Sigmoid colon (tissue), 4 donors: Measurements from ENCODE around the gene SAT1.

Source experiments
- CTCF ChIP-seq, 4 experiments: fragments of 450-650 bp in 3 of 4; fragments of 200-600 bp in 1 of 4; IDR thresholded peaks; one replicate each; pipeline ENCODE4 v1.5.1; 2016 to 2019; ENCODE audit warnings: antibody characterized with exemption in 4 of 4, mild to moderate bottlenecking in 3 of 4, moderate library complexity in 2 of 4
- EP300 ChIP-seq, 4 donors: sonication (generic); formaldehyde crosslinking; IDR thresholded peaks; one replicate each; pipeline ENCODE4 v1.6.1; 2017; ENCODE audit warnings: antibody characterized with exemption in 4 of 4
- POLR2A ChIP-seq, 2 donors: fragments of 450-650 bp; IDR thresholded peaks; one replicate each; pipeline ENCODE4 v1.6.1; 2016; ENCODE audit warnings: antibody characterized with exemption in 2 of 2, mild to moderate bottlenecking in 2 of 2, moderate library complexity in 2 of 2

- no peak for TF ChIP-seq CTCF (IDR thresholded peaks at IDR 0.05)
- no peak for TF ChIP-seq POLR2A (IDR thresholded peaks at IDR 0.05)
- no peak for TF ChIP-seq EP300 (IDR thresholded peaks at IDR 0.05)
Measured at GRCh38 chrX:23819385-23820234, 36.6 kb downstream of the SAT1 start.
